Coronary artery (tissue), 2 donors: ENCODE measurements around the gene POLR1A.

Experiments used
- DNase-seq: peaks from one replicate; pipeline ENCODE4 v3.0.0-alpha.2; 2017; ENCODE audit warnings: low spot score
- H3K27ac ChIP-seq, 2 donors: fragments of 200-600 bp; sonication (generic); one replicate each; pipeline ENCODE4 v1.5.1; 2016 to 2019
- H3K4me3 ChIP-seq: fragments of 200-600 bp; sonication (generic); 2 replicates; pipeline ENCODE4 v1.5.1; 2016; ENCODE audit warnings: mild to moderate bottlenecking, moderate library complexity
- CTCF ChIP-seq: fragments of 200-600 bp; sonication (generic); IDR thresholded peaks from one replicate; pipeline ENCODE4 v1.5.1; 2019; ENCODE audit warnings: antibody characterized with exemption

The POLR1A gene

GRCh38 chr2:86037795-86038192 is 67.9 kb downstream of the POLR1A start:
- DNase-seq: no peak
- no peak overlapping the region for H3K4me3 ChIP-seq
- TF ChIP-seq CTCF: no peak
- peak overlapping the region; percentile 78 to 92 for H3K27ac ChIP-seq

DNA sequence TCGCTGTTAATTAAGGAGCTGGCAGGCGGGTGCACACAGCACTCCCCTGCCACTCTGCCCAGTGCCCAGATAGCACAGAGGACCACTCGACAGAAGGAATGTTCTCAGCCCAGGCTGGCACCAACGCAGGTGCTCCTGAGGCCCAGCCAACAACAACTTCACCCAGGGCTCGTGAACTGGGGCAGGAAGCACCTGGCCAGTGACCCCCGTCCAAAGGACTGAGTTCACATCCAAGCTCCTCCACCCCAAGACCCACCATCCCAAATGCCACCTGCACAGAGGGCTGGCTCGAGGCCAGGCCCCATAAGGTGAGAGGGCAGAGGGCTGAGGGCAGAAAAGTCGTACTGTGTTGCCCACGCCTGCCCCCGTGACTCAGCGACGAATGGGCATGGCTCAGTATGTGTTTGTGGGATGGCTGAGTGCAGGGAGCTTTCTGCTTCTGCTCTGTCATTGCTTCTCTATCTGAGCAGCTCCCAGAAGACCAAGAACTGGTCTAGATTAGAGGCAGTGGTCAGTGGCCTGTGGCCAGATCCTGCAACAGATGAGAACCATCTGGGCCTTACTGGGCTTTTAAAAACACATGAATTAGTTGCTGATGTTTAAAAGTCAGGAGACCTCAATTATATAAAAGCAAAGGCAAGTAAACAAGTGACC is 68.4 kb downstream of the POLR1A start:
- no peak for TF ChIP-seq CTCF
- H3K27ac ChIP-seq: peak overlapping the region; percentile 78 to 92
- DNase-seq: peak; percentile 87
- H3K4me3 ChIP-seq: no peak overlapping the region

DNA sequence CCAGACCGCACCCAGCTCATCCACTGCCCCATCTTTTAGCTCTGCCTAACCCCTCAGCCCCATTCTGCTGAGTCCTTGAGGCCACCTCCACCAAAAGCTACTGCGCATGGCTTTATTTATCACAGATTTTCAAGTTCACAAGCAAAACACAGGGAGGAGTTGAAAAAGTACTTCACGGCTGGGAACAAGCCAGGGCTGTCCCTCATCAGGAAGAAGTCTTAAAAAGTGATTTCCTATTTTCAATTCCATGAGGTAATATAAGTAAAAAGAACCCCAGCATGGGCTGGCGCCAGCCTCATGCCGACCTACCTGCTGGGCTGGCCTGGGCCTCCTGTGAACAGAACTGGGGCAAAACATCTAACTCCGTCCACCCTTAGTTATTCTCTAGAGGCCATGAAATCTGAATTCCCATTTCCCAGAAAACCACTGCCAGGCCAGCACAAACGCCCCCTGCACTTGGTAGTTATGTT is 69.0 kb downstream of the POLR1A start:
- no peak overlapping the region for H3K4me3 ChIP-seq
- peak overlapping the region; percentile 78 to 92 for H3K27ac ChIP-seq
- DNase-seq: no peak
- TF ChIP-seq CTCF: no peak

- Histone ChIP-seq H3K27ac (peak overlapping the region; percentile 78 to 92), H3K4me3 (no peak overlapping the region)
- no peak for DNase-seq
- TF ChIP-seq CTCF: no peak
Measured at GRCh38 chr2:86035883-86036668, 69.6 kb downstream of the POLR1A start.

- H3K27ac ChIP-seq: peak overlapping the region; percentile 78 to 92
- no peak for TF ChIP-seq CTCF
- DNase-seq: no peak
- no peak overlapping the region for H3K4me3 ChIP-seq
Measured at GRCh38 chr2:86035376-86035882, 70.3 kb downstream of the POLR1A start.

DNA sequence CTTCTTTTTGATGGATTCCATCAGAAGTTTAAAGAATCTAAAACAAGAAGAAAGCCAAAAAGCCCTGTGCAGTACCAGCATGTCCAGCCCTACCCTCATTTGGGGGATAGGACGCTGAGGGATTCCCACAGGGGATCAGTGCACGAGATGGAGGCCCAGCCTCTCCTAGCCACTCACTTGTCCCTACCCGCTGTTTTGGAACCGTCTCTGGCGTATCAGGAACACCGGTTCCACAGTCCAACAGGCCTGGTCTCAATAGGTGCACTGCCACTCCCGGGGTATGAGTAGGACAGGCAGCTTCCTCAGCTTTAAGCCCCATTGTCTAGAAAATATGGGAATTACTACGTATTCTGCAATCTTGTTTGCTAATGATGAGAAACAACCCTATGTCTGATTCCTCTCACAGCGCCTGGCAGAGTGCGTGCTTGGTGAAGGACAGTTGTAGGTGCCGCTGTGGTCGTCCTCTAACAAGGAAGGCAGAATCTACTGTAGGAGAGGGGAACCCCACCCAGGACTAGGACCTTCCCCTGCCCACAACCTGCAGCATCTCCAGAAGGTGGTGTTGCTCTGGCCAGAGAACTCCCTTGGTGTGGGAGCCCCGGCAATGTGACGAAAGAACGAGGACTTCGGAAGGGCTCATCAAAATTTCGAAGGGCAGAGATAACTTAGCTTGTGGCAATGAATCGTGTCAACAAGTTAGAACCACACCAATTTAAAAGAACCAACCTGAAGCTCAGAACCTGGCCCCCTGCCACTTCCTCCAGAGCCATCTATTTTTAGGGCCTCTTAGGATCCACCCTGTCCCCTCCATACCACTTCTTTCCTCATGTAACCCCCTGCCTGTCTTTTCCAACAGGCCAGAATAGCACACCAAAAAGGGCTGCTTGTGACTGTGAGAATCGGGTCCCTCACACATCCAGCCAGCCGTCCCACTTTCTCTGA is 71.7 kb downstream of the POLR1A start:
- H3K27ac ChIP-seq: no peak overlapping the region
- no peak for TF ChIP-seq CTCF
- DNase-seq: no peak
- no peak overlapping the region for H3K4me3 ChIP-seq
